AG09309 (cell line): ENCODE measurements around the gene CD8A.

Experiments
- DNase-seq: peaks from one replicate; pipeline ENCODE4 v3.0.0-alpha.2; 2010; ENCODE audit warnings: low read depth
- H3K4me3 ChIP-seq: 2 replicates; pipeline ENCODE4 v1.5.1; 2011; ENCODE audit warnings: mild to moderate bottlenecking, low read depth, low read length, moderate library complexity; ENCODE audit not compliant: control insufficient read depth
- TF ChIP-seq, protein P1 (sequence below): IDR thresholded peaks from 2 replicates; pipeline ENCODE4 v1.5.1; 2011; ENCODE audit warnings: mild to moderate bottlenecking, low read depth, low read length, inconsistent platforms; ENCODE audit not compliant: insufficient read depth, control insufficient read depth; ENCODE audit errors: missing control alignments

Gene CD8A

DNA sequence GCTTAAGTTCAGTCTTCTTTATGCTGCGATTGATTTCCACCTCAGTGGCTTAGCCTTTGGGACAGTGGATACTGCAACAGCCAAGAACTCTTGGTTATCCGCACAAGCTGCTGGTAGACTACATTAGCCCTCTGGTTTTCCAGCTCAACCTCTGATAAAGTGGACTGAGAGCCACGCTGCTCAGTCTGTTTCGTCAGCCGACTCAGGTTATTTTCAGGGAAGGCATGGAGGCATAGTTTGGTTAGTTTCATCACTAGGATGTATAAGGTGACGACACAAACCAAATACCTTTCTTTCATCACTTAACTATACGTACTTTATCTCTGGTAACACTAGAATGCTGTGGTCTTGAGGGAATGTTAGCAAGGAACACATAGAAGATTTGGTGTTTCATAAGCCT lies 14.2 kb downstream of the CD8A start:
- DNase-seq: no peak
- TF ChIP-seq, protein P1, sequence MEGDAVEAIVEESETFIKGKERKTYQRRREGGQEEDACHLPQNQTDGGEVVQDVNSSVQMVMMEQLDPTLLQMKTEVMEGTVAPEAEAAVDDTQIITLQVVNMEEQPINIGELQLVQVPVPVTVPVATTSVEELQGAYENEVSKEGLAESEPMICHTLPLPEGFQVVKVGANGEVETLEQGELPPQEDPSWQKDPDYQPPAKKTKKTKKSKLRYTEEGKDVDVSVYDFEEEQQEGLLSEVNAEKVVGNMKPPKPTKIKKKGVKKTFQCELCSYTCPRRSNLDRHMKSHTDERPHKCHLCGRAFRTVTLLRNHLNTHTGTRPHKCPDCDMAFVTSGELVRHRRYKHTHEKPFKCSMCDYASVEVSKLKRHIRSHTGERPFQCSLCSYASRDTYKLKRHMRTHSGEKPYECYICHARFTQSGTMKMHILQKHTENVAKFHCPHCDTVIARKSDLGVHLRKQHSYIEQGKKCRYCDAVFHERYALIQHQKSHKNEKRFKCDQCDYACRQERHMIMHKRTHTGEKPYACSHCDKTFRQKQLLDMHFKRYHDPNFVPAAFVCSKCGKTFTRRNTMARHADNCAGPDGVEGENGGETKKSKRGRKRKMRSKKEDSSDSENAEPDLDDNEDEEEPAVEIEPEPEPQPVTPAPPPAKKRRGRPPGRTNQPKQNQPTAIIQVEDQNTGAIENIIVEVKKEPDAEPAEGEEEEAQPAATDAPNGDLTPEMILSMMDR: no peak
- no peak overlapping the region for H3K4me3 ChIP-seq

DNA sequence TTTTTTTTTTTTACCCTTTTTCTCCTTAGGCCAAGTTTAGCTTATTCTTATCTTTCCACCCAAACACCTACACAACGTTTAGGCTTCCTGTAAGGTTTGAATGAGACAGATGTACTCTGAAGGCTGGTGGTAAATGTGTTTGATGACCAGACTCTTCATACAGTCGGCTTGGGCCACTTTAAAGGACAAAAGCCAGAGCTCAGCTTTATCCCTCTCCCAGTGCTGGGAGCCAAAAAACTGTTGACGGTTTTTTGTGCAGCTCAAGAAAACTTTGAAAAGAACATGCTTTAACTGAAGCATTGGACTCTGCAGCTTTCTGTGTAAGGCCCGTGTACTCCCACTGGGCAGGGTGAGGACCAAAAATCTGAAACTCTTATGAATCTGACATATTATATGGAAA lies 15.4 kb downstream of the CD8A start:
- DNase-seq: no peak
- H3K4me3 ChIP-seq: no peak overlapping the region
- TF ChIP-seq, protein P1: no peak

DNA sequence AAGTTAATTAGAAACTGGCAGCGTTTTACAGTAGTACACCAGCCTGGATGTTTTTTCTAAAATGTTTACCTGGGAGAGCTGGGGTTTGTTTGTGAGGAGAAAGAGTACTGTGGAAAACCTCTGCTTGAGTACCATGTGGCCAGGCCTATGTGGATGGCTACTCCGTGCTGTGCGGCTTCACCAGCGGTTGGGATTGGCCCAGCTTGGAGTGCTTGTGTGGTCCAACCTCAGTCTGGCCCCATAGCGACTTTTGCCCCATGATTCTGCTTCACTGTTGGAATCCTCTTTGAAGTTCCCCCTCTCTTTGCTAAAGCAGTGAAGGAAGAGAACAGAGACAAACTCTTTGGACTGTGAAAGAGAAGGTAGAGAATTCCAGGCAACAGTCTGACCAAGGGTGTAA lies 15.9 kb downstream of the CD8A start:
- TF ChIP-seq, protein P1: no peak
- no peak overlapping the region for H3K4me3 ChIP-seq
- no peak for DNase-seq

DNA sequence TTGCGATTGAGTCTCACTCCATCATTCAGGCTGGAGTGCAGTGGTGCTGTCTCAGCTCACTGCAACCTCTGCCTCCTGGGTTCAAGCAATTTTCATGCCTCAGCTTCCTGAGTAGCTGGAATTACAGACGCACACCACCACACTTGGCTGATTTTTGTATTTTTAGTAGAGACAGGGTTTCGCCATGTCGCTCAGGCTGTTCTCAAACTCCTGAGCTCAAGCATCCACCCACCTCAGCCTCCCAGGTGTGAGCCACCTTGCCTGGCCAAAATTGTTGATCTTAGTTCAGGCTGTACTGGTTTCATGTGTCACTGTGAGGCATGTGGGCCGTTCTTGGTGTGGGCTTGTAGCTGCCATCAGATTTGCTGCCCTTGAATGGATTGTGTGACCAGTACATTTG lies 18.1 kb downstream of the CD8A start:
- H3K4me3 ChIP-seq: no peak overlapping the region
- no peak for DNase-seq
- TF ChIP-seq, protein P1: no peak

DNA sequence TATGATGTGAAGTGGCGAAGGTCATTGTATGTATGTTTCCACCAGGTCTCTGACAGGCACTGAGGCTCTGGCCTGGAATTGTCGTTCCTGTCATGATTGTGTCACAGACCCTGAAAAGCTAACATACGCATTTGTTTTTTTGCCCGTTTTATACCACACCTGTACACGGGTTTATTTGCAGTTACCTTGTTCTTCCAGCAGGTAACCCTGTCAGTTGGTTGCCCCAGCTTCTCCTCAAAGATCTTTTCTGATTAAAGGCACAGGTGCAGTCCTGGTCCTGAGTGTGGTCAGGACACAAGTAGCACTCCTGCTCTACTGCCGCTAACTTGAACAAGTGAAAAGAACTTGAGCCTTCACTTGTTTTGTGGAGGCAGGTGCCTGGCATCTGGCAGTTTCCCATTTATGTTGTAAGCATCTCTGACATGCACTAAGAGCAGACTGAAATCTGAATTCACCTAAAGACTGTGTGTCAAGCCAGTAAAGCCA lies 19.9 kb downstream of the CD8A start:
- DNase-seq: no peak
- no peak overlapping the region for H3K4me3 ChIP-seq
- TF ChIP-seq, protein P1: no peak

DNA sequence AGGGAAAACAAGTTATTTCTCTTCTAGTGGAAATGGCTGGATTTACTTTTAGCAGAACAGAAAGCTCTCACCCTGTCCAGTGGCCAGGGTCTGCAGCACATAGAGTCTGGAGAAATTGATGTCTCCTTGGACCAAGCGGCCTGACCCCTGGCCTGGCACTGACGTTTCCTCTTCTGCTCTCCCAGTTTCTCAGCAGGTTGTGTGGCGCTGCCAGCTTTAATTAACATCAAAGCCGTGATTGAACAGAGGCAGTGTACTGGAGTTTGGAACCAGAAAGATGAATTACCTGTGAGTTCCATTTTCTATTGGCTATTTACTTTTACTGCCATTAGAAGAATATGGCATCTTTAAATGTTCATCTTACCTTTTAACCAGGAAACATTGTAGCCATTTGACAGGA lies 20.9 kb downstream of the CD8A start:
- no peak for DNase-seq
- TF ChIP-seq, protein P1: no peak
- H3K4me3 ChIP-seq: no peak overlapping the region
